Immature natural killer cell (primary cell): ENCODE data around the gene ZNF274. TPM values are rescaled to one million over a fixed set of nuclear protein-coding genes. Genes with fewer than 3 reads are reported as not detected.
"Not testable (repeated sequence)": the region's sequence is repeated elsewhere in the genome, so short reads cannot be mapped to it uniquely, and the experiment has no call there.

Experiments
- DNase-seq, 3 donors: peaks; one replicate each; pipeline ENCODE4 v3.0.0; 2022; ENCODE audit warnings: mixed read lengths in 1 of 3
- H3K27ac Mint-ChIP-seq, 6 donors: one replicate each; pipeline ENCODE4 v1.8.0; 2020; ENCODE audit warnings: mixed read lengths in 6 of 6, mild to moderate bottlenecking in 5 of 6, inconsistent platforms in 4 of 6, moderate library complexity in 3 of 6
- H3K27me3 Mint-ChIP-seq, 3 donors: one replicate each; pipeline ENCODE4 v1.8.0; 2020 to 2021; ENCODE audit warnings: low read depth in 3 of 3, mild to moderate bottlenecking in 3 of 3, mixed read lengths in 3 of 3, moderate library complexity in 3 of 3, inconsistent platforms in 1 of 3
- H3K36me3 Mint-ChIP-seq, 3 donors: one replicate each; pipeline ENCODE4 v1.8.0; 2020; ENCODE audit warnings: mixed read lengths in 3 of 3, inconsistent platforms in 2 of 3, mild to moderate bottlenecking in 2 of 3
- H3K4me1 Mint-ChIP-seq, 2 donors: one replicate each; pipeline ENCODE4 v1.8.0; 2020; ENCODE audit warnings: inconsistent platforms in 2 of 2, mild to moderate bottlenecking in 2 of 2, mixed read lengths in 2 of 2, moderate library complexity in 1 of 2
- H3K4me3 Mint-ChIP-seq, 5 donors: one replicate each; pipeline ENCODE4 v1.8.0; 2020; ENCODE audit warnings: mild to moderate bottlenecking in 5 of 5, mixed read lengths in 5 of 5, inconsistent platforms in 3 of 5, moderate library complexity in 3 of 5
- H3K9me3 Mint-ChIP-seq, 6 donors: one replicate each; pipeline ENCODE4 v1.8.0; 2020; ENCODE audit warnings: mild to moderate bottlenecking in 6 of 6, mixed read lengths in 6 of 6, inconsistent platforms in 4 of 6, moderate library complexity in 3 of 6
- polyA plus RNA-seq, 3 donors: library from polyadenylated mRNA; unstranded; fragments of 300-500 nt; fragmentation: Illumina TruSeq; gene quantifications; one replicate each; pipeline ENCODE4 v1.2.3, GENCODE V29; 2021

Gene ZNF274
- polyA plus RNA-seq, 3 donors from 2014 or later: 12.5 to 26.2 (median 20.2) TPM

GRCh38 chr19:58227964-58228584 is 45.2 kb downstream of the ZNF274 start:
- H3K36me3 Mint-ChIP-seq: peaks cover 30 to 36% (median 35%) of the 10 kb centered on the region in 3 donors
- DNase-seq: no peak
- H3K4me3 Mint-ChIP-seq: peak overlapping the region; percentile 94 to 96 (median 95)
- peaks cover 0 to 21% (median 6%) of the 10 kb centered on the region in 6 donors for H3K9me3 Mint-ChIP-seq
- peak overlapping the region; percentile 70 to 93 (median 81) for H3K27ac Mint-ChIP-seq
- peaks cover 27 to 46% of the 10 kb centered on the region in 2 donors for H3K4me1 Mint-ChIP-seq
- H3K27me3 Mint-ChIP-seq: peaks cover 0 to 4% (median 3%) of the 10 kb centered on the region in 3 donors

DNA sequence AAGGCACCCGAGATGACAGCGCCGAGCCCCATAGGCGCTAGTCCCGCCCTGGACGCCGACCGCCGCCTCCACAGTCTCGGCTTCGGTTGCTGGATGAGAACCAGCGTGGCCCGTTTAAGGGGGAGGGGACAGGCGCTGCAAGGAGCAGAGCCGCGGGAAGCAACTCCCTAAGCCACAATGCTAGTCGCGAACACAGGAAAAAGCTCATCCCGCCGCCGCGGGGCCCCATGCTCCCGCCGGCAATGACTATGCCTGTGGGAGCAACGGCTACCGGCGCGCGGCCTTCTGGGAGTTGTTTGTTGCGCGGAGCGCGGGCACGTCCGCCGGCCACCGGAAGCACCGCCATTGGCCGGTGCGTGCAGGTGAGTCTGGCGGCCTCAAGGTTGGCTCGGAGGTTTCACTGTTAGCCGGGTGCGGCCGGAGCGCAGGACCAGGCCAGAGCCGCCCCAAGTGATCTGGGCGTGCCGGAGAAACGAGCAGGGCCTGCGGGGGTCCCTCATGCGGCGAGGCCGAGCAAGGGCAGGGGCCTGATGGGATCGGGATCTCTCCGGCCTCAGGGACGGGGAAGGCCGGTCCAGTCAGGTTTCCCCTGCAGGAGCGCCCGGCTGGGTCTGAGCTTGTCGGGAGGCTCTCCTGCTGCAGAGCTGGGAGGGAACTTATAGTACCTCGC is 45.9 kb downstream of the ZNF274 start, which contains the start of gene ZNF544:
Gene ZNF544 (plus strand): TSS at position 330 of the 670 bp plus-strand sequence. CDS start 15,110 bp downstream, outside the sequence.
- Mint-ChIP-seq H3K4me1 (peaks cover 27 to 53% of the 10 kb centered on the region in 2 donors), H3K27me3 (peaks cover 0 to 4% (median 3%) of the 10 kb centered on the region in 3 donors), H3K9me3 (peaks cover 0 to 15% (median 6%) of the 10 kb centered on the region in 6 donors), H3K4me3 (peak within 1 kb of the TSS; percentile 94 to 96 (median 95)), H3K36me3 (peaks cover 36 to 42% (median 42%) of the 10 kb centered on the region in 3 donors), H3K27ac (peak within 1 kb of the TSS; percentile 70 to 93 (median 81))
- peak; percentile 57 to 58 (median 58) for DNase-seq

DNA sequence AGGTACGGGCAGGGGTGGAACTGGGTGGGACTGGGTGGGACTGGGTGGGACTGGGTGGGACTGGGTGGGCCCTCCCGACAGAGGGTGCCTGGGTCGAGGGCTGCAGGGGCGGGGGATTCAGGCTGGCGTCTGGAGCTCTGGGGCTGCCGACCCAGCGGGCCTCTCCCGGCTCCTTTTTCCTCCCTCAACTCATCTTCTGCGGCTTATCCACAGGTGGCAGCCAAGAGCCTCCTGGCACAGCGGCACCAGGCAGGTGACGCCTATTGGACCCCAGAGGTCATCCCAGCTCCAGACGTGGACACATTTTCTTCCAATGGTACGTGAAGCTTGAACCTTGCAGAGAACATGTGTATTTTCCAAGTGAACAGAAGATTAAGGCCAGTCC is 46.4 kb downstream of the ZNF274 start:
- H3K4me3 Mint-ChIP-seq: peak overlapping the region; percentile 72 to 96 (median 95)
- DNase-seq: no peak
- peaks cover 41 to 47% (median 46%) of the 10 kb centered on the region in 3 donors for H3K36me3 Mint-ChIP-seq
- H3K27ac Mint-ChIP-seq: peak overlapping the region in 2 of 6 donors; percentile 73 to 79
- H3K4me1 Mint-ChIP-seq: peaks cover 27 to 58% of the 10 kb centered on the region in 2 donors
- peaks cover 0 to 4% (median 3%) of the 10 kb centered on the region in 3 donors for H3K27me3 Mint-ChIP-seq
- H3K9me3 Mint-ChIP-seq: peaks cover 0 to 12% (median 6%) of the 10 kb centered on the region in 6 donors

DNA sequence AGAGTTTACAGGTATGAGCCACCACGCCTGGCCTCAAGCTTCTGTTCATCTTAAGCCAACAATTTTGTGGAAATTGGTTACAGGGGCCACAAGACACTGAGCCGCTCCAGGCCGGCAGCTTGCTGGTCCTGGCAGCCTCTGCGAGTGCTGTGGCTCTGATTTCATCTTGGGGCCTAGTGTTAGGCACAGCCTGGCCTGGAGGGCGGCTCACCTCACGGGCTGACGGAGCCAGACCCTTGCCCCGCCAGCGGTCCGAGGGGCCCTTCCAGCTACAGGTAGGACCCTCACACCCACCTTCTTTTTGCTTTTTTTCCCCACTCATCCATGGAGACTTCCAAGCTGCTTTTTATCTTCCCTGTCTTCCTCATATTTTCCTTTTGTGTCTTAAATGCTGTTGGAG is 54.5 kb downstream of the ZNF274 start:
- Mint-ChIP-seq H3K36me3 (peaks cover 49 to 74% (median 65%) of the 10 kb centered on the region in 3 donors), H3K9me3 (peaks cover 7 to 24% (median 17%) of the 10 kb centered on the region in 6 donors), H3K27me3 (no peaks in the 10 kb centered on the region), H3K4me3 (no peak overlapping the region), H3K27ac (no peak overlapping the region), H3K4me1 (peaks cover 6 to 21% of the 10 kb centered on the region in 2 donors)
- DNase-seq: no peak

DNA sequence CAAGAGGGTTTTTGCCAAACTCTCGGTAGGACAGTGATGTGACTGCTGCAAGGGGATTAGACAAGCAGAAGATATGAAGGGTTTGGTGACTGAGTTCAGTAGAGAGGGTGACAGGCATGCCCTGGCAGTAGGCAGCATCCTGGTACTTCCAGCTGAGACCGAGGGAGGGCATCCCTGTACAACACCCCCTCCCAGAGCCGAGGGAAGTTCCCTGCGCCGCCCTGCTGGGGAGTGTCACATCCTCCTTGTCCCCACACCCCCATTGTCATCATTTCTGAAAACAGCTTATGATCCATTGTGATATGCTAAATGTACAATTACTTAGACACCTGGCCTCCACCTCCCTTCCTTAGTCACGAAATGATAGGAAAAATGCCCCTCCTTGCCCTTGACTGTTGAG is 60.5 kb downstream of the ZNF274 start:
- Mint-ChIP-seq H3K27ac (no peak overlapping the region), H3K4me1 (peaks cover 0 to 3% of the 10 kb centered on the region in 2 donors), H3K36me3 (peaks cover 56 to 91% (median 84%) of the 10 kb centered on the region in 3 donors), H3K9me3 (peaks cover 18 to 63% (median 54%) of the 10 kb centered on the region in 6 donors), H3K27me3 (peaks cover 0 to 4% (median 1%) of the 10 kb centered on the region in 3 donors), H3K4me3 (peak overlapping the region in 1 of 5 donors; percentile 33)
- DNase-seq: no peak

DNA sequence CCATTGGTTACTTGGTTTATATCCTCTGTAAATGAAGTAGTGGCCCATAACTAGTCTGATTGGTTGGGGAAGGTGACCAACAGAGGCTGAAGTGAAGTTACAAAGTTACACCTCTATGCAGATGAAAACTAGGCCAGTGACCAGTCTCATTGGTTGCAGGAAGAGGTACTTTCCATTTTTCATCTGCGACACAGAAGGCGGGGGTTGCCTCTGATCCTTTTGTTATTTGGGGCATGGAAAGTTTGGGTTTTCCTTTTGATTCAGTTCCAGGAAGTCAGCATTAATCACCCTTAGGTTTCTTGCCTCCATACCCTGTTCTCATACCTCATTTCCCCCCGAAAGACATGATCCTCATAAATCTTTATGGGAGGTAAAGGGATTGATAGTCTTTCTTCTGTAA is 66.0 kb downstream of the ZNF274 start:
- Mint-ChIP-seq H3K9me3 (peaks cover 48 to 92% (median 85%) of the 10 kb centered on the region in 6 donors), H3K4me3 (no peak overlapping the region), H3K27me3 (peaks cover 0 to 2% (median 1%) of the 10 kb centered on the region in 3 donors), H3K4me1 (no peaks in the 10 kb centered on the region), H3K27ac (no peak overlapping the region), H3K36me3 (peaks cover 74 to 97% (median 96%) of the 10 kb centered on the region in 3 donors)
- no peak for DNase-seq

DNA sequence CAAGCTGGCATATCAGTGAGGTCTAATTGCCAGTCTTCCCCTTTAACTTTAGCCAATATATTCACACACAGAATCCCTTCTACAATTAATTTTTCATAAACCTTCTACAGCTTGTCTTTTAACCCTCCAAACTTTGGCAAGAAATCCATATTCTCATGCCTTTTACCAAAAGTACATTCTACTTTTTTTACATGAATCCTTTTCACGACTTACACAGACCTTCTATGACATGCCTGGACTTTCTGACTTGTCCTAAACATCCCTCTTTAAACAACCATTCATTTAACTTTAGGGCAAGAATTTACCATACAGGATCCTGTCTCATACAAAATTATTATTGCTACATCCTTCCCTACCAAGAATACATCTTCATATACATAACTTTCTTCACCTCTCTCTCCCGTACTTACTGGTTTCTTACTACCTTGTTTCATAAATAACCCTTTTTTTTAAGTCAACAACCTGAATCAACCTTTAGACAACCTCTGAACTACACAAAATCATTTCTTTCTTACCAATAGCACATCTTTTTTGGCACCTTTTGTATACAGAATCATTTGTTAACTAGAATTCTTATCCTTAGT is 69.3 kb downstream of the ZNF274 start:
- Mint-ChIP-seq H3K9me3 (peaks cover 59 to 95% (median 89%) of the 10 kb centered on the region in 6 donors), H3K27me3 (peaks cover 0 to 1% (median 0%) of the 10 kb centered on the region in 3 donors), H3K4me3 (no peak overlapping the region), H3K27ac (no peak overlapping the region), H3K36me3 (peaks cover 72 to 93% (median 91%) of the 10 kb centered on the region in 3 donors), H3K4me1 (no peaks in the 10 kb centered on the region)
- no peak for DNase-seq

DNA sequence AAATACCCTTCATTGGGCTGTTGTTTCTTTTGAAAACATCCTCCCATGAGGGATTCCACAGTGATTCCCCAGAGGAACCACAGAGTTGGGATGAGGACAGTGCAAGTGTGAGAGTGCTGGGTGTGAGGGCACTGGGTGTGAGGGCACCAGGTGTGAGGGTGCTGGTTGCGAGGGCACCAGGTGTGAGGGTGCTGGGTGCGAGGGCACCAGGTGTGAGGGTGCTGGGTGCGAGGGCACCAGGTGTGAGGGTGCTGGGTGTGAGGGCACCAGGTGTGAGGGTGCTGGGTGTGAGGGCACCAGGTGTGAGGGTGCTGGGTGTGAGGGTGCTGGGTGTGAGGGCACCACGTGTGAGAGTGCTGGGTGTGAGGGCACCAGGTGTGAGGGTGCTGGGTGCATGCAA is 75.4 kb downstream of the ZNF274 start:
- Mint-ChIP-seq H3K27ac (peak overlapping the region in 1 of 6 donors; percentile 50), H3K36me3 (peaks cover 63 to 88% (median 77%) of the 10 kb centered on the region in 3 donors), H3K9me3 (peaks cover 52 to 100% (median 95%) of the 10 kb centered on the region in 6 donors)
- H3K4me1 Mint-ChIP-seq, H3K4me3 Mint-ChIP-seq, DNase-seq, H3K27me3 Mint-ChIP-seq: not testable (repeated sequence)

DNA sequence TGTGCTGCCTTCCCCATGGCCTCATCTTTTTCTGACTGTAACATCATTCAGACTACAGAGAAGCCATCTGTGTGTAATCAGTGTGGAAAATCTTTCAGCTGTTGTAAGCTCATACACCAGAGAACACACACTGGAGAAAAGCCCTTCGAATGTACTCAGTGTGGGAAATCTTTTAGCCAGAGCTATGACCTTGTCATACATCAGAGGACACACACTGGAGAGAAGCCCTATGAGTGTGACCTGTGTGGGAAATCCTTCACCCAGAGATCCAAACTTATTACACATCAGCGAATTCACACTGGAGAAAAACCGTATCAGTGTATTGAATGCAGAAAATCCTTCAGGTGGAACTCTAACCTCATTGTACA is 78.7 kb downstream of the ZNF274 start:
- Mint-ChIP-seq H3K9me3 (peaks cover 59 to 99% (median 95%) of the 10 kb centered on the region in 6 donors), H3K4me1 (peaks cover 4 to 8% of the 10 kb centered on the region in 2 donors), H3K36me3 (peaks cover 47 to 68% (median 50%) of the 10 kb centered on the region in 3 donors), H3K4me3 (no peak overlapping the region), H3K27me3 (peaks cover 0 to 8% (median 2%) of the 10 kb centered on the region in 3 donors), H3K27ac (no peak overlapping the region)
- no peak for DNase-seq

DNA sequence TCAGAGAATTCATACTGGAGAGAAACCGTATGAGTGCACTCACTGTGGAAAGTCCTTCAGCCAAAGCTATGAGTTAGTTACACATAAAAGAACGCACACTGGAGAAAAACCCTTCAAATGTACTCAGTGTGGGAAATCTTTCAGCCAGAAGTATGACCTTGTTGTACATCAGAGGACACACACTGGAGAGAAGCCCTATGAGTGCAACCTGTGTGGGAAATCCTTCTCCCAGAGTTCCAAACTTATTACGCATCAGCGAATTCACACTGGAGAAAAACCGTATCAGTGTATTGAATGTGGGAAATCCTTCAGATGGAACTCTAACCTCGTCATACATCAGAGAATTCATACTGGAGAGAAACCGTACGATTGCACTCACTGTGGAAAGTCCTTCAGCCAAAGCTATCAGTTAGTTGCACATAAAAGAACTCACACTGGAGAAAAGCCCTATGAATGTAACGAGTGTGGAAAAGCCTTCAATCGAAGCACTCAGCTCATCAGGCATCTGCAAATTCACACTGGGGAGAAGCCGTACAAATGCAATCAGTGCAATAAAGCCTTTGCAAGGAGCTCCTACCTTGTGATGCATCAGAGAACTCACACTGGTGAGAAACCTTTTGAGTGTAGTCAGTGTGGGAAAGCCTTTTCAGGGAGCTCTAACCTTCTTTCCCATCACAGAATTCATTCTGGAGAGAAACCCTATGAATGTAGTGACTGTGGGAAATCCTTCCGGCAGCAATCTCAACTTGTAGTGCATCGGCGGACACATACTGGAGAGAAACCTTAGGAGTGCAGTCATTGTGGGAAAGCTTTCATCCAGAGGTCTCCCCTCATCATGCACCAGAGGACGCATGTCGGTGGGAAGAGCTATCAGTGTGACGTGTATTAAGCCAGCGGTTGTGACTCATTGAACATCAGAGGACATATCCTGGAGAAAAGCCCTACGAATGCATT is 79.4 kb downstream of the ZNF274 start:
- H3K9me3 Mint-ChIP-seq: peaks cover 54 to 100% (median 94%) of the 10 kb centered on the region in 6 donors
- H3K4me3 Mint-ChIP-seq: peak overlapping the region in 1 of 5 donors; percentile 54
- peaks cover 47 to 66% (median 49%) of the 10 kb centered on the region in 3 donors for H3K36me3 Mint-ChIP-seq
- peaks cover 0 to 8% (median 2%) of the 10 kb centered on the region in 3 donors for H3K27me3 Mint-ChIP-seq
- H3K4me1 Mint-ChIP-seq: peaks cover 4 to 8% of the 10 kb centered on the region in 2 donors
- no peak for DNase-seq
- H3K27ac Mint-ChIP-seq: no peak overlapping the region

DNA sequence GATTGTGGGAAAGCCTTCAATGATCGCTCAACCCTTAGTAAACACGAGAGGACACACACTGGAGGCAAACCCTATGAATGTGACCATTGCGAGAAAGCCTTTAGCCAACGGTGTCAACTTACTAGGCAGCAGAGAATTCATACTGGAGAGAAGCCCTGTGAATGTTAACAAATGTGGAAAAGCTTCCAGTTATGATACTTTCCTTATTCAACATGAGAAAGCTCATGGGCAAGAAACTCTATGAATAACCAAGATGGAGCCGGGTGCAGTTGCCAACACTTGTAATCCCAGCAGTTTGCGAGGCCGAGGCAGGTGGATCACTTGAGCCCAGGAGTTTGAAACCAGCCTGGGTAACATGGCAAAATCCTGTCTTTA is 80.0 kb downstream of the ZNF274 start:
- no peak for DNase-seq
- H3K36me3 Mint-ChIP-seq: peaks cover 40 to 60% (median 42%) of the 10 kb centered on the region in 3 donors
- peaks cover 2 to 4% of the 10 kb centered on the region in 2 donors for H3K4me1 Mint-ChIP-seq
- H3K4me3 Mint-ChIP-seq: peak overlapping the region in 1 of 5 donors; percentile 54
- no peak overlapping the region for H3K27ac Mint-ChIP-seq
- H3K9me3 Mint-ChIP-seq: peaks cover 50 to 99% (median 94%) of the 10 kb centered on the region in 6 donors
- peaks cover 0 to 8% (median 2%) of the 10 kb centered on the region in 3 donors for H3K27me3 Mint-ChIP-seq
